GM23248 (cell line): ENCODE data around the gene TTYH3. TPM values are rescaled to one million over a fixed set of nuclear protein-coding genes. Genes with fewer than 3 reads are reported as not detected.

Experiments
- DNase-seq: peaks from one replicate; pipeline ENCODE4 v3.0.0-alpha.2; 2015
- H2AFZ ChIP-seq: fragments of 200-600 bp; sonication (generic); 2 replicates; pipeline ENCODE4 v1.6.1; 2016; ENCODE audit warnings: antibody characterized with exemption
- H3F3A ChIP-seq: fragments of 200-600 bp; sonication (generic); 2 replicates; pipeline ENCODE4 v1.6.1; 2016; ENCODE audit warnings: mild to moderate bottlenecking, antibody characterized with exemption, mixed run types; ENCODE audit not compliant: insufficient read depth
- H3K27ac ChIP-seq: fragments of 200-600 bp; sonication (generic); 2 replicates; pipeline ENCODE4 v1.5.1; 2016; ENCODE audit warnings: mild to moderate bottlenecking
- H3K27me3 ChIP-seq: fragments of 200-600 bp; sonication (generic); replicated peaks from 2 replicates; pipeline ENCODE4 v1.6.1; 2016; ENCODE audit warnings: mild to moderate bottlenecking; ENCODE audit not compliant: insufficient read depth
- H3K36me3 ChIP-seq: fragments of 200-600 bp; sonication (generic); 2 replicates; pipeline ENCODE4 v1.6.1; 2016; ENCODE audit warnings: low read depth, mild to moderate bottlenecking
- H3K4me1 ChIP-seq: fragments of 200-600 bp; sonication (generic); 2 replicates; pipeline ENCODE4 v1.6.1; 2016; ENCODE audit warnings: mild to moderate bottlenecking; ENCODE audit not compliant: insufficient read depth
- H3K4me2 ChIP-seq: fragments of 200-600 bp; sonication (generic); one replicate; pipeline ENCODE4 v1.6.1; 2016; ENCODE audit warnings: mild to moderate bottlenecking; ENCODE audit not compliant: unreplicated experiment
- H3K4me3 ChIP-seq: fragments of 200-600 bp; sonication (generic); 2 replicates; pipeline ENCODE4 v1.5.1; 2016; ENCODE audit warnings: mild to moderate bottlenecking
- H3K79me2 ChIP-seq: fragments of 200-600 bp; sonication (generic); 2 replicates; pipeline ENCODE4 v1.6.1; 2016; ENCODE audit warnings: mild to moderate bottlenecking; ENCODE audit not compliant: insufficient read depth
- H3K9ac ChIP-seq: fragments of 200-600 bp; sonication (generic); 2 replicates; pipeline ENCODE4 v1.6.1; 2016; ENCODE audit warnings: mild to moderate bottlenecking
- H3K9me2 ChIP-seq: fragments of 200-600 bp; sonication (generic); 2 replicates; pipeline ENCODE4 v1.6.1; 2016; ENCODE audit warnings: mixed run types, mild to moderate bottlenecking, moderate library complexity; ENCODE audit not compliant: insufficient read depth
- H3K9me3 ChIP-seq: fragments of 200-600 bp; sonication (generic); one replicate; pipeline ENCODE4 v1.6.1; 2017; ENCODE audit warnings: low read depth
- H4K20me1 ChIP-seq: fragments of 200-600 bp; sonication (generic); 2 replicates; pipeline ENCODE4 v1.6.0; 2016; ENCODE audit not compliant: insufficient read depth
- EZH2 ChIP-seq: fragments of 200-600 bp; sonication (generic); IDR thresholded peaks from 2 replicates; pipeline ENCODE4 v1.6.1; 2018; ENCODE audit warnings: antibody characterized with exemption, mild to moderate bottlenecking; ENCODE audit not compliant: insufficient read depth, poor library complexity, severe bottlenecking
- EZH2phosphoT487 ChIP-seq: fragments of 200-600 bp; sonication (generic); IDR thresholded peaks from 2 replicates; pipeline ENCODE4 v1.6.1; 2018; ENCODE audit warnings: antibody characterized with exemption, moderate library complexity, mild to moderate bottlenecking, low read depth; ENCODE audit not compliant: insufficient read depth
- WGBS, 2 experiments: methylation state at CpG; one replicate each; pipeline ENCODE4 v1.1.6; 2015 to 2017; ENCODE audit warnings: low lambda C conversion rate in 2 of 2, low coverage in 1 of 2; ENCODE audit errors: missing lambda C conversion rate in 2 of 2; 5-methylcytosine and 5-hydroxymethylcytosine counted together
- in situ Hi-C: fragments of 300-500 bp; cut with MboI; formaldehyde crosslinking; loops from 2 replicates; pipeline ENCODE4 v1.15.0; 2020
- polyA plus RNA-seq: library from polyadenylated mRNA; unstranded; fragments of >200 nt; fragmentation: Nextera tagmentation; extraction: Ambion mirVana; gene quantifications from 2 replicates; pipeline ENCODE4 v1.2.1, GENCODE V29; 2016
- total RNA-seq: library from RNA; depleted of rRNA; stranded (reverse); fragments of >200 nt; shearing (Covaris generic); gene quantifications from 2 replicates; pipeline ENCODE4 v1.2.3, GENCODE V29; 2014

TTYH3 gene
- total and polyA plus RNA-seq, 2 experiments from 2014 or later = 25.3 to 46.0 TPM

GRCh38 chr7:2626498-2627117 is 5.2 kb upstream of the TTYH3 start:
- H3F3A ChIP-seq = no peaks in the 10 kb centered on the region
- H3K27ac ChIP-seq = no peak overlapping the region
- in situ Hi-C loops = no loop called here
- no peak for DNase-seq
- H3K79me2 ChIP-seq = no peaks in the 10 kb centered on the region
- H3K9ac ChIP-seq = no peak overlapping the region
- no peaks in the 10 kb centered on the region for H3K27me3 ChIP-seq
- TF ChIP-seq EZH2phosphoT487 = no peak
- H3K4me1 ChIP-seq = peaks cover 9% of the 10 kb centered on the region
- no peak overlapping the region for H3K4me2 ChIP-seq
- H3K9me3 ChIP-seq = no peaks in the 10 kb centered on the region
- H4K20me1 ChIP-seq = no peaks in the 10 kb centered on the region
- whole genome bisulfite sequencing, 2 experiments = 86 to 89% methylated on average over 20 of the region's 20 CpGs
- no peak overlapping the region for H3K4me3 ChIP-seq
- no peaks in the 10 kb centered on the region for H3K9me2 ChIP-seq
- H2AFZ ChIP-seq = no peak overlapping the region
- no peaks in the 10 kb centered on the region for H3K36me3 ChIP-seq

- Histone ChIP-seq H2AFZ (no peak overlapping the region), H3K4me2 (no peak overlapping the region), H3K36me3 (no peaks in the 10 kb centered on the region), H3K9me3 (no peaks in the 10 kb centered on the region), H3F3A (no peaks in the 10 kb centered on the region), H3K9me2 (no peaks in the 10 kb centered on the region), H4K20me1 (no peaks in the 10 kb centered on the region), H3K4me3 (no peak overlapping the region), H3K79me2 (peaks cover 5% of the 10 kb centered on the region), H3K9ac (no peak overlapping the region), H3K27me3 (no peaks in the 10 kb centered on the region), H3K27ac (no peak overlapping the region), H3K4me1 (peaks cover 6% of the 10 kb centered on the region; the same call in 1 of the 2 replicates)
- in situ Hi-C loops = no loop called here
- 94 to 95% methylated on average over 9 of the region's 9 CpGs for WGBS, 2 experiments
- no peak for TF ChIP-seq EZH2phosphoT487
- no peak for TF ChIP-seq EZH2
- DNase-seq = no peak
These were observed 4.3 kb upstream of the TTYH3 start for GRCh38 chr7:2627258-2628129.

DNA sequence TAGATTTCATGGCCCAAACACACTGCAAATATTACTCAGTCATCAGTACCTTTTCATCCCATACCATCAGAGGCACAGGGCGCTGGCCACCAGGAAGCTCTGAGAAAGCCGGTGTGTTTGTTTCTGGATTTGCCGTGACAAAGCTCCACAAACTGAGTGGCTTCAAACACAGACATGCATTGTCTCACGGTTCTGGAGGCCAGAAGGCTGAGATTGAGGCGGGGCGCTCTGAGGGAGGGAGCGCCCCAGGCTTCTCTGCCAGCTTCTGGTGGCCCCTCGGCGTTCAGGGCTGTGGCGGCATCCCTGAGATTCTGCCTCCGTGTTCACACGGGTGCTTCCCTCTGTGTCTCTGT is 3.7 kb upstream of the TTYH3 start:
- no peak overlapping the region for H2AFZ ChIP-seq
- H3K4me3 ChIP-seq = no peak overlapping the region
- in situ Hi-C loops = no loop called here
- peaks cover 8% of the 10 kb centered on the region for H3K79me2 ChIP-seq
- no peak overlapping the region for H3K9ac ChIP-seq
- H4K20me1 ChIP-seq = no peaks in the 10 kb centered on the region
- H3K27ac ChIP-seq = no peak overlapping the region
- H3F3A ChIP-seq = peaks cover 2% of the 10 kb centered on the region; the same call in 1 of the 2 replicates
- H3K4me2 ChIP-seq = no peak overlapping the region
- no peak for DNase-seq
- no peaks in the 10 kb centered on the region for H3K36me3 ChIP-seq
- TF ChIP-seq EZH2phosphoT487 = no peak
- 70 to 73% methylated on average over 12 of the region's 12 CpGs for WGBS, 2 experiments
- no peaks in the 10 kb centered on the region for H3K9me2 ChIP-seq
- H3K27me3 ChIP-seq = no peaks in the 10 kb centered on the region
- no peaks in the 10 kb centered on the region for H3K9me3 ChIP-seq
- peaks cover 7% of the 10 kb centered on the region; the same call in 1 of the 2 replicates for H3K4me1 ChIP-seq

- Histone ChIP-seq H3K9ac (no peak overlapping the region), H3K79me2 (peaks cover 8% of the 10 kb centered on the region), H3K4me3 (no peak overlapping the region), H3K27me3 (no peaks in the 10 kb centered on the region), H3K9me3 (no peaks in the 10 kb centered on the region), H3K27ac (no peak overlapping the region), H3K9me2 (no peaks in the 10 kb centered on the region), H3K36me3 (no peaks in the 10 kb centered on the region), H4K20me1 (no peaks in the 10 kb centered on the region), H2AFZ (no peak overlapping the region), H3F3A (peaks cover 4% of the 10 kb centered on the region; the same call in 1 of the 2 replicates), H3K4me2 (no peak overlapping the region), H3K4me1 (peaks cover 14% of the 10 kb centered on the region)
- no peak for DNase-seq
- 91 to 95% methylated on average over 7 of the region's 7 CpGs for WGBS, 2 experiments
- TF ChIP-seq EZH2phosphoT487 (no peak), EZH2 (no peak)
- in situ Hi-C loops = no loop called here
These were observed 2.9 kb upstream of the TTYH3 start for GRCh38 chr7:2628891-2629290.
